ENCODE measurements around the gene EP300.

EP300 gene

GRCh38 chr22:41206719-41207118 is 114.3 kb downstream of the EP300 start:
- DNase-seq (ENCODE audit: low spot score), result no peak

GRCh38 chr22:41215409-41215808 is 123.0 kb downstream of the EP300 start:
- DNase-seq (ENCODE audit: low spot score), result no peak

- DNase-seq (ENCODE audit: low spot score), result no peak
These were observed 123.5 kb downstream of the EP300 start for GRCh38 chr22:41215926-41216325.

- no peak for DNase-seq (ENCODE audit: low spot score)
These were observed 124.6 kb downstream of the EP300 start for GRCh38 chr22:41216984-41217383.

- DNase-seq (ENCODE audit: low spot score), result no peak
These were observed 125.3 kb downstream of the EP300 start for GRCh38 chr22:41217553-41218157.

- no peak for DNase-seq (ENCODE audit: low spot score)
These were observed 130.6 kb downstream of the EP300 start for GRCh38 chr22:41222846-41223507.

GRCh38 chr22:41223535-41223934 is 131.1 kb downstream of the EP300 start:
- DNase-seq (ENCODE audit: low spot score), result no peak

GRCh38 chr22:41226723-41227655 is 134.6 kb downstream of the EP300 start:
- DNase-seq (ENCODE audit: low spot score), result no peak

- no peak for DNase-seq (ENCODE audit: low spot score)
These were observed 136.8 kb downstream of the EP300 start for GRCh38 chr22:41229215-41229614.

Measured in left forelimb (tissue), 1 donor.